ENCODE results near the gene LENG1. TPM values are rescaled to one million over a fixed set of nuclear protein-coding genes. Genes with fewer than 3 reads are reported as not detected.
A peak's percentile ranks its signal among the peaks of the same experiment; 100 is the strongest.
"Not testable (repeated sequence)": the region's sequence is repeated elsewhere in the genome, so short reads cannot be mapped to it uniquely, and the experiment has no call there.

The LENG1 gene
- total RNA-seq, 2 donors from 2014 or later = 2.8 to 3.8 TPM

- H3K27me3 Mint-ChIP-seq = no peaks in the 10 kb centered on the region
- H3K36me3 Mint-ChIP-seq (ENCODE audit: low read depth) = peaks cover 59% of the 10 kb centered on the region
- no peaks in the 10 kb centered on the region for H3K4me1 Mint-ChIP-seq
- no peak for ATAC-seq (replicated peaks)
- H3K4me3 Mint-ChIP-seq = no peak overlapping the region
- H3K27ac Mint-ChIP-seq = no peak overlapping the region
- no peaks in the 10 kb centered on the region for H3K9me3 Mint-ChIP-seq
Measured at GRCh38 chr19:54179921-54180461, 20.5 kb upstream of the LENG1 start.

- no peak overlapping the region for H3K4me3 Mint-ChIP-seq
- H3K36me3 Mint-ChIP-seq (ENCODE audit: low read depth) = peaks cover 58% of the 10 kb centered on the region
- H3K9me3 Mint-ChIP-seq = no peaks in the 10 kb centered on the region
- no peaks in the 10 kb centered on the region for H3K4me1 Mint-ChIP-seq
- no peaks in the 10 kb centered on the region for H3K27me3 Mint-ChIP-seq
- H3K27ac Mint-ChIP-seq = no peak overlapping the region
- no peak for ATAC-seq (replicated peaks)
Measured at GRCh38 chr19:54179262-54179852, 19.8 kb upstream of the LENG1 start.

- Mint-ChIP-seq H3K4me3 (no peak overlapping the region), H3K36me3 (ENCODE audit: low read depth) (peaks cover 52% of the 10 kb centered on the region), H3K4me1 (no peaks in the 10 kb centered on the region), H3K27ac (no peak overlapping the region), H3K9me3 (no peaks in the 10 kb centered on the region), H3K27me3 (no peaks in the 10 kb centered on the region)
- ATAC-seq (replicated peaks) = peak; percentile 57
Measured at GRCh38 chr19:54178581-54179261, 19.2 kb upstream of the LENG1 start.

- H3K4me3 Mint-ChIP-seq = no peak overlapping the region
- no peaks in the 10 kb centered on the region for H3K4me1 Mint-ChIP-seq
- no peaks in the 10 kb centered on the region for H3K9me3 Mint-ChIP-seq
- H3K27me3 Mint-ChIP-seq = no peaks in the 10 kb centered on the region
- peaks cover 29% of the 10 kb centered on the region for H3K36me3 Mint-ChIP-seq (ENCODE audit: low read depth)
- peak; percentile 19 for ATAC-seq (replicated peaks)
- no peak overlapping the region for H3K27ac Mint-ChIP-seq
Measured at GRCh38 chr19:54173951-54174834, 14.7 kb upstream of the LENG1 start.

GRCh38 chr19:54173359-54173699 is 13.8 kb upstream of the LENG1 start:
- Mint-ChIP-seq H3K9me3 (no peaks in the 10 kb centered on the region), H3K4me3 (no peak overlapping the region), H3K4me1 (no peaks in the 10 kb centered on the region), H3K36me3 (ENCODE audit: low read depth) (peaks cover 21% of the 10 kb centered on the region), H3K27ac (no peak overlapping the region), H3K27me3 (no peaks in the 10 kb centered on the region)
- no peak for ATAC-seq (replicated peaks)

GRCh38 chr19:54172471-54173358 is 13.2 kb upstream of the LENG1 start, which contains the start of gene TMC4:
Gene TMC4, minus strand, starts transcription at chr19:54173160. Its CDS starts 43 bp downstream, at chr19:54173117.
- no peaks in the 10 kb centered on the region for H3K9me3 Mint-ChIP-seq
- no peak for ATAC-seq (replicated peaks)
- no peaks in the 10 kb centered on the region for H3K27me3 Mint-ChIP-seq
- no peak within 1 kb of the TSS for H3K27ac Mint-ChIP-seq
- H3K4me1 Mint-ChIP-seq = no peaks in the 10 kb centered on the region
- H3K36me3 Mint-ChIP-seq (ENCODE audit: low read depth) = peaks cover 15% of the 10 kb centered on the region
- H3K4me3 Mint-ChIP-seq = no peak within 1 kb of the TSS

- H3K9me3 Mint-ChIP-seq; H3K27ac Mint-ChIP-seq; H3K4me3 Mint-ChIP-seq; ATAC-seq (replicated peaks); H3K4me1 Mint-ChIP-seq; H3K27me3 Mint-ChIP-seq: not testable (repeated sequence)
- peaks cover 12% of the 10 kb centered on the region for H3K36me3 Mint-ChIP-seq (ENCODE audit: low read depth)
Measured at GRCh38 chr19:54171736-54172431, 12.4 kb upstream of the LENG1 start.

- no peaks in the 10 kb centered on the region for H3K9me3 Mint-ChIP-seq
- no peaks in the 10 kb centered on the region for H3K36me3 Mint-ChIP-seq (ENCODE audit: low read depth)
- no peak overlapping the region for H3K27ac Mint-ChIP-seq
- no peak for ATAC-seq (replicated peaks)
- no peaks in the 10 kb centered on the region for H3K27me3 Mint-ChIP-seq
- H3K4me3 Mint-ChIP-seq = no peak overlapping the region
- H3K4me1 Mint-ChIP-seq = peaks cover 6% of the 10 kb centered on the region
Measured at GRCh38 chr19:54169149-54169740, 9.7 kb upstream of the LENG1 start.

- Mint-ChIP-seq H3K27ac (no peak overlapping the region), H3K4me1 (peaks cover 8% of the 10 kb centered on the region), H3K4me3 (peak overlapping the region; percentile 25), H3K9me3 (no peaks in the 10 kb centered on the region), H3K27me3 (no peaks in the 10 kb centered on the region), H3K36me3 (ENCODE audit: low read depth) (no peaks in the 10 kb centered on the region)
- ATAC-seq (replicated peaks) = peak; percentile 93
Measured at GRCh38 chr19:54168174-54168917, 8.8 kb upstream of the LENG1 start.

GRCh38 chr19:54165222-54165621 is 5.7 kb upstream of the LENG1 start:
- Mint-ChIP-seq H3K4me3 (no peak overlapping the region), H3K4me1 (peaks cover 25% of the 10 kb centered on the region), H3K27me3 (no peaks in the 10 kb centered on the region), H3K9me3 (no peaks in the 10 kb centered on the region), H3K27ac (no peak overlapping the region), H3K36me3 (ENCODE audit: low read depth) (no peaks in the 10 kb centered on the region)
- ATAC-seq (replicated peaks) = no peak

- Mint-ChIP-seq H3K27ac (no peak overlapping the region), H3K27me3 (no peaks in the 10 kb centered on the region), H3K4me1 (peaks cover 25% of the 10 kb centered on the region), H3K4me3 (peak overlapping the region; percentile 64), H3K36me3 (ENCODE audit: low read depth) (peaks cover 4% of the 10 kb centered on the region), H3K9me3 (no peaks in the 10 kb centered on the region)
- no peak for ATAC-seq (replicated peaks)
Measured at GRCh38 chr19:54164369-54165068, 5.0 kb upstream of the LENG1 start.

- Mint-ChIP-seq H3K36me3 (ENCODE audit: low read depth) (peaks cover 15% of the 10 kb centered on the region), H3K27me3 (no peaks in the 10 kb centered on the region), H3K4me3 (peak overlapping the region; percentile 95), H3K9me3 (no peaks in the 10 kb centered on the region), H3K4me1 (peaks cover 25% of the 10 kb centered on the region), H3K27ac (no peak overlapping the region)
- ATAC-seq (replicated peaks) = no peak
Measured at GRCh38 chr19:54162884-54163283, 3.4 kb upstream of the LENG1 start.
